ENCODE data around the gene KIAA0232. TPM values are rescaled to one million over a fixed set of nuclear protein-coding genes. Genes with fewer than 3 reads are reported as not detected.

KIAA0232 gene
- total and polyA plus RNA-seq, 9 of the 15 experiments (the other 6 are each of a cell fraction or from before 2014, with no cell fraction given): 3.5 to 17.4 (median 13.0) TPM

GRCh38 chr4:6820695-6821094 lies 38.2 kb downstream of the KIAA0232 start:
- H3K36me3 ChIP-seq (ENCODE audit: control insufficient read depth, insufficient read depth, low read length): peaks cover 27% of the 10 kb centered on the region
- no peak overlapping the region for H3K4me2 ChIP-seq (ENCODE audit: insufficient read depth, low read length)
- H3K9me1 ChIP-seq (ENCODE audit: control insufficient read depth, insufficient read depth, low read length): no peaks in the 10 kb centered on the region
- no peaks in the 10 kb centered on the region for H4K20me1 ChIP-seq (replicated peaks; ENCODE audit: control insufficient read depth, insufficient read depth, low read length)
- 79% methylated on average over 1 of the region's 1 CpG for whole genome bisulfite sequencing (ENCODE audit: insufficient coverage, low coverage, missing lambda C conversion rate)
- H3K4me3 ChIP-seq: no peak overlapping the region
- ATAC-seq: no peak; the same call in 2 of the 3 replicates
- BruUV-seq (replicated peaks): no TSS peak
- no peak overlapping the region for H2AFZ ChIP-seq (ENCODE audit: low read depth, low read length)
- peaks cover 8% of the 10 kb centered on the region; the same call in 1 of the 2 replicates for H3K9me3 ChIP-seq (replicated peaks; ENCODE audit: control insufficient read depth, insufficient read depth, low read depth, low read length)
- H3K27ac ChIP-seq (ENCODE audit: extremely low read depth, low read depth, low read length): no peak overlapping the region
- ChIA-PET CTCF (ENCODE audit: low intra/inter-chr PET ratio) (no interaction called here), POLR2A (interaction anchor here (0.6 to 1.8 kb wide), 2 partner anchors 14 to 67 kb away, joined by 4 to 5 read pairs; no protein-coding TSS in a partner anchor)
- no peak for DNase-seq (ENCODE audit: extremely low read depth in 1 of 4, low spot score in 3 of 4)
- no peak for TF ChIP-seq MEF2D (tag; conservative IDR thresholded peaks at IDR 0.05; ENCODE audit: low read depth)
- no peak for TF ChIP-seq RFX5 (IDR thresholded peaks at IDR 0.05; ENCODE audit: low read depth, low read length)
- no peak for TF ChIP-seq PYGO2 (tag; IDR thresholded peaks at IDR 0.05)
- TF ChIP-seq HMG20B (CRISPR knock-in tag; IDR thresholded peaks at IDR 0.05): no peak
- no peak for TF ChIP-seq GATA2 (CRISPR knock-in tag; IDR thresholded peaks at IDR 0.05)
- no peak for TF ChIP-seq DDX20 (tag; IDR thresholded peaks at IDR 0.05; ENCODE audit: low read depth)
- TF ChIP-seq TRIM25 (IDR thresholded peaks at IDR 0.05; ENCODE audit: borderline replicate concordance): no peak
- no peak for FAIRE-seq
- H3K9ac ChIP-seq (ENCODE audit: insufficient read depth in 1 of 2, low read depth in 2 of 2, low read length in 2 of 2): no peak overlapping the region
- in situ Hi-C loops (cut with MboI): no loop called here
- intact Hi-C loops (cut with micrococcal nuclease): no loop called here
- no peaks in the 10 kb centered on the region for H3K27me3 ChIP-seq (ENCODE audit: control insufficient read depth in 2 of 2, insufficient read depth in 2 of 2, low read length in 2 of 2)
- H3K4me1 ChIP-seq (replicated peaks in 1 of 2; ENCODE audit: control insufficient read depth in 2 of 2, insufficient read depth in 2 of 2, low read length in 2 of 2): peaks cover 0 to 4% of the 10 kb centered on the region in 2 experiments; a peak in 2 of 5 replicates
- H3K79me2 ChIP-seq (ENCODE audit: control insufficient read depth, insufficient read depth, low read length): peaks cover 87% of the 10 kb centered on the region

Measured in K562 (cell line).